GM12865 (cell line): ENCODE results near the gene MIEN1.

Experiments
- DNase-seq: peaks from one replicate; pipeline ENCODE4 v3.0.0; 2010; ENCODE audit warnings: low read depth
- H3K4me3 ChIP-seq: 2 replicates; pipeline ENCODE4 v1.5.1; 2011; ENCODE audit warnings: mild to moderate bottlenecking, low read depth, low read length, control low read depth
- TF ChIP-seq, protein P1 (sequence below): IDR thresholded peaks from 2 replicates; pipeline ENCODE4 v1.5.1; 2011; ENCODE audit warnings: low read length, control low read depth, low read depth, inconsistent platforms; ENCODE audit not compliant: insufficient read depth; ENCODE audit errors: missing control alignments

Gene MIEN1

DNA sequence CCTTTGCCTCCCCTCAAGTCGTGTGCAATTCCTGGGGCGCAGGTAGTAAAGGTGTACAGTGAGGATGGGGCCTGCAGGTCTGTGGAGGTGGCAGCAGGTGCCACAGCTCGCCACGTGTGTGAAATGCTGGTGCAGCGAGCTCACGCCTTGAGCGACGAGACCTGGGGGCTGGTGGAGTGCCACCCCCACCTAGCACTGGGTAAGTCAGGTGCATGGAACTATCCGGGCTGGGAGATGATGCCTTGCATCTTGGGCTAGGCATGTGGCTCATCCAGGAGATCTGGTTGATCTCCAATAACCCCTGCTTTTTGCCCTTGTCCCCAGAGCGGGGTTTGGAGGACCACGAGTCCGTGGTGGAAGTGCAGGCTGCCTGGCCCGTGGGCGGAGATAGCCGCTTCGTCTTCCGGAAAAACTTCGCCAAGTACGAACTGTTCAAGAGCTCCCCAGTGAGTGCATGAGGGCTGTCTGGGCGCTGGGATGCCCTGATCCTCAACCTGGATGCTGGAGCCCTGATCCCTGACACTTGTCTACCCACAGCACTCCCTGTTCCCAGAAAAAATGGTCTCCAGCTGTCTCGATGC is 12.6 kb upstream of the MIEN1 start:
- no peak for DNase-seq

DNA sequence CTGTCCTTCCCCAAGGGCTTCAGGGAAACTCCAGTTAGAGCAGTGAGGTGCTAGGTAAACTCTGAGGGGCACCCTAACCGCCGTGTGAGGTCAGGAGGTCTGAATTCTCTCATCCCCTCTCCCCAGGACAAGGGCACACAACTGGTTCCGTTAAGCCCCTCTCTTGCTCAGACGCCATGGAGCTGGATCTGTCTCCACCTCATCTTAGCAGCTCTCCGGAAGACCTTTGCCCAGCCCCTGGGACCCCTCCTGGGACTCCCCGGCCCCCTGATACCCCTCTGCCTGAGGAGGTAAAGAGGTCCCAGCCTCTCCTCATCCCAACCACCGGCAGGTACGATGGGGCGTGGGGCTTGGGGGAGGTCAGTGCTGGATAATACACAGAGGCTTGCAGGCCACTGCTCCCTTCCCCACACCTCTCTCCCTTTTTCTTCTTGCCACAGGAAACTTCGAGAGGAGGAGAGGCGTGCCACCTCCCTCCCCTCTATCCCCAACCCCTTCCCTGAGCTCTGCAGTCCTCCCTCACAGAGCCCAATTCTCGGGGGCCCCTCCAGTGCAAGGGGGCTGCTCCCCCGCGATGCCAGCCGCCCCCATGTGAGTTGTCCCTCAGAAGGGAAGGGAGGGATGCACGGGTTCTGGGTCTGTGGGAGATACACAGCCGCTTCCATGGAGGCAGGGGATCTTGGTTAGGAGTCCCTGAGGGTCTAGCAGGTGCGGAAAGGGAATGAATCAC is 12.0 kb upstream of the MIEN1 start:
- H3K4me3 ChIP-seq = no peak overlapping the region
- TF ChIP-seq, protein P1, sequence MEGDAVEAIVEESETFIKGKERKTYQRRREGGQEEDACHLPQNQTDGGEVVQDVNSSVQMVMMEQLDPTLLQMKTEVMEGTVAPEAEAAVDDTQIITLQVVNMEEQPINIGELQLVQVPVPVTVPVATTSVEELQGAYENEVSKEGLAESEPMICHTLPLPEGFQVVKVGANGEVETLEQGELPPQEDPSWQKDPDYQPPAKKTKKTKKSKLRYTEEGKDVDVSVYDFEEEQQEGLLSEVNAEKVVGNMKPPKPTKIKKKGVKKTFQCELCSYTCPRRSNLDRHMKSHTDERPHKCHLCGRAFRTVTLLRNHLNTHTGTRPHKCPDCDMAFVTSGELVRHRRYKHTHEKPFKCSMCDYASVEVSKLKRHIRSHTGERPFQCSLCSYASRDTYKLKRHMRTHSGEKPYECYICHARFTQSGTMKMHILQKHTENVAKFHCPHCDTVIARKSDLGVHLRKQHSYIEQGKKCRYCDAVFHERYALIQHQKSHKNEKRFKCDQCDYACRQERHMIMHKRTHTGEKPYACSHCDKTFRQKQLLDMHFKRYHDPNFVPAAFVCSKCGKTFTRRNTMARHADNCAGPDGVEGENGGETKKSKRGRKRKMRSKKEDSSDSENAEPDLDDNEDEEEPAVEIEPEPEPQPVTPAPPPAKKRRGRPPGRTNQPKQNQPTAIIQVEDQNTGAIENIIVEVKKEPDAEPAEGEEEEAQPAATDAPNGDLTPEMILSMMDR = no peak
- no peak for DNase-seq

More for the DNA sequence above, 12.6 kb upstream of the MIEN1 start:
- H3K4me3 ChIP-seq = no peak overlapping the region
- TF ChIP-seq, protein P1 = no peak

DNA sequence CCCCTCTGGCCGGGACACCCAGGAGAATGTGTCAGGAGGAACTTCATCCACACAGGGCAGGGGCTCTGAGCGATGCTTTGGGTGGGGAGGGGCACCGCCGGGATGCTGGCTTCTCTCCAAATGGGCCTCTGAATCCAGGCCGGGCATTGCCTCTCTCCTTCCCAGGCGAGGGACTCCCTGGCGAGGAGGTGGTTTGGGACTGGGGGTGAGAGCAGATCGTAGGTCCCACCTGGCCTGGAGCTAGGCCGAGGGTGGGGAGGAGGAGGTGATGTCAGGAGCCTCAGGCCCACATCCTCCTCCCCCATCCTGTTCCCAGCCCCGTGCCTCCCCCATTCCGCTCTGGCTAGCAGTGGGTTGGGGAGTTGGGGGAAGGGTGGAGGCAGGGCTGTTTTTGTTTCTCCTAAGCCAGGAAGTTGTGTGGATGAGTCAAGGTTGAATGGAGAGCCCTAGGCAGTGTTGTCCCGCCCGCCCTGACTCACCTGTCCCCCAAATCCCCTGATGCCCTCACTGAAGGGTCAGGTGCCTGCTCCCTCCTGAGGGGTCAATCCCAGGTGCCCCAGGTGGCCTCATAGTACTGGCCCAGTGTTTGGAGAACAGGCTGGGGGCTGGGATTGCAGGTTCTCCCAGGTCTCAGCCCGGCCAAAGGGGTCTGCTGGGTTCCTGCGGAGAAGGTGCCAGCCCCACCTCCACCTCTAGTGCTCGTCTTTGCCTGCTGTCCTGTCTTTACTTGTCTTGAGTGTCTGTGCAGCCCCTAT is 10.2 kb upstream of the MIEN1 start:
- H3K4me3 ChIP-seq = no peak overlapping the region
- TF ChIP-seq, protein P1 = no peak
- DNase-seq = no peak

DNA sequence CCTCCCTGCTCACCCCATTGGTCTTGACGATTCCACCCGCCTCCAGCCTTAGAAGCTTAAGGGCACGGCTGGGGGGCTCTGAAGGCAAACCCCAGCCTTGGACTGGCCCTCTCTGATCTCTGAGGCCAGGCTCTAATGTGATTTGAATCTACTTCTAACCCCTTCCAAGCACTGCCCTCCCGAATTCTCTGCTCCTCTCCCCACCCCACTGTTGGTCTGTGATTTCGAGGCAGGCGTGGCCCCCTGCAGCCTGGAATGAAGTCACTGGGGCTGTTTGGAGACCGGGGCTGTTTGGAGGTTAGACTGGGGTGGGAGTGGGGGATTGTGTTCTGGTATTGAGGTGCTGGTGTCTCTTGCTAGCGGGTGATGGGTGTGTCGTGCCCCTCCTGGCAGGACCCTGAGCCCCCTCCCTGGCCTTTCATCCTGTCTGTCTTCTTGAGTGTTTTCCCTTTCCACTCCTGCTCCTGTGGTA is 9.6 kb upstream of the MIEN1 start:
- DNase-seq = no peak
- TF ChIP-seq, protein P1 = no peak
- no peak overlapping the region for H3K4me3 ChIP-seq

DNA sequence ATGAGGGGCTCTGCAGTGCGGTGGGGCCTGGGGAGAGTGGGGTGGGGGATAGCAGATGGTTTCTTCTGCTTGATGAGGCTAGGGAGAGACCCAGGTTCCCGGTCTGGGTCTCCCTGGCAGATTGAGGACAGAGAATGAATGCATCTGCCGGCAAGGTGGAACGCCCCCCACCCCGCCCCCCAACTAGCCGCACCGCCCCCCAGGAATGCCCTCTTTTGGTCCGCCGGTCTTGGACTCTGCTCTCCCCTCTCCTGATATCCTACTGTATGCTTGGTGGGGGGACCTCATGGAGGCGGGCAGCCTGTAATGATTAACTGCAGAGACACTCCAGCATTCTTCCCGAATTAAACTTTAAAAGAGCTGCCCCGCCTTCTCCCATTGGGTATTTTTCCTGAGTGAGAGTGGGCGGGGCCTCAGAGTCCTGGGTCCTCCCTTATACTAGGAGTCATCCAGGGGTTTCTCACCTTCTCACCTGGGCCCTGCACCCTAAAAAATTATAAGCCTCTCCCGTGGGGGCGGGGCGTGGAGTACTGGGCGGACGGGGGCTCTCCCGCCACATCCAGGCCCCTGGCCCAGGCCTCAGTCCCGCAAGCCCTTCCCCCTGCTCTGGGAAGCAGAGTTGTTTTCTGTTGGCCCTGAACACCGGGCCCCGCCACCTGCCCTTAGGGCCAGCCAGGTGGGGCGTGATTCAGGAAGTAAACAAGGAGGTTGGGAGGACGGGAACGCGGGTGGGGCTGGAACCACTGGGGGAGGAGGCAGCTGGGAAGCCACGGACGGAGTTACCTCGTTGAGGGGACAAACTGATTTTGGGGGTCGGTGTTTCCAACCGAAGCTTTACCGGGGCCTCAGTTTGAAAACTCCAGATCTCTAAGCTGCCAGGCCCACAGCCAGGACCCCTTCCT is 8.9 kb upstream of the MIEN1 start:
- no peak overlapping the region for H3K4me3 ChIP-seq
- TF ChIP-seq, protein P1 = no peak
- no peak for DNase-seq

DNA sequence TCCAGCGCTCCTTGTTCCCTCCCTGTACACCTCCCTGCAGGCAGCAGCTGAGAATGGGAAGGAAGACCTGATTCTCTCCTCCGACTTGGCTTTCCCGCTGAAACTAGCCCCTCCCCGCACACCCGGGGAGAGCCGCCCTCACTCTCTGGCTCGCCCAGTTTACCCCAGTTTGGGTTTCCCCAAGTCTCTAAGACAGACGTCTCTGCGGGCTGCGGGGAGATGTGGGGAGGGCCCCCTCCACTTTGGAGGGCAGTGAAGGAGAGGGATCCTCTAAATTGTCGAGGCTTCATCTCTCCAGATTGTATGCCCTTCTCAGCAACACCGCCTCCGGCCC is 8.2 kb upstream of the MIEN1 start:
- no peak overlapping the region for H3K4me3 ChIP-seq
- DNase-seq = no peak
- TF ChIP-seq, protein P1 = no peak
